Ovary (tissue), 9 donors: ENCODE measurements around the gene ANTXR1. TPM values are rescaled to one million over a fixed set of nuclear protein-coding genes. Genes with fewer than 3 reads are reported as not detected.

Experiments
- DNase-seq, 5 donors: peaks; one replicate each; pipeline ENCODE4 v3.0.0-alpha.2; 2019 to 2020
- H3K27ac ChIP-seq, 2 donors: fragments of 200-600 bp; one replicate each; pipeline versions ENCODE4 v1.5.1 to v1.8.0; 2019 to 2022
- H3K27me3 ChIP-seq: fragments of 200-600 bp; one replicate; pipeline ENCODE4 v1.8.0; 2022
- H3K36me3 ChIP-seq: fragments of 200-600 bp; sonication (generic); one replicate; pipeline ENCODE4 v1.5.1; 2019
- H3K4me1 ChIP-seq: one replicate; pipeline ENCODE4 v1.8.1; 2013; ENCODE audit warnings: mild to moderate bottlenecking, moderate library complexity; ENCODE audit not compliant: insufficient read depth
- H3K4me3 ChIP-seq: fragments of 200-600 bp; sonication (generic); one replicate; pipeline ENCODE4 v1.5.1; 2017
- H3K9me3 ChIP-seq, 2 donors: fragments of 200-600 bp in 1 of 2; sonication (generic) in 1 of 2; one replicate each; pipeline versions ENCODE4 v1.5.1 to v1.8.1; 2013 to 2019; ENCODE audit warnings: mild to moderate bottlenecking in 1 of 2, moderate library complexity in 1 of 2
- EP300 ChIP-seq: sonication (generic); formaldehyde crosslinking; IDR thresholded peaks from one replicate; pipeline ENCODE4 v1.6.1; 2017; ENCODE audit warnings: antibody characterized with exemption
- POLR2A ChIP-seq: fragments of 450-650 bp; IDR thresholded peaks from one replicate; pipeline ENCODE4 v1.6.1; 2017; ENCODE audit warnings: antibody characterized with exemption, mild to moderate bottlenecking, moderate library complexity
- WGBS, 3 donors: extraction: QIAGEN DNeasy Blood & Tissue Kit in 1 of 3; methylation state at CpG; one replicate each; pipeline versions ENCODE4 v1.1.5 to v1.1.7; 2013 to 2017; 5-methylcytosine and 5-hydroxymethylcytosine counted together
- intact Hi-C, 4 donors: fragments of 100-400 bp; cut with DNase I; formaldehyde crosslinking; loops; one replicate each; pipeline versions ENCODE4 v1.11.0 to v1.15.1; 2022 to 2023
- polyA plus RNA-seq, 2 donors: library from polyadenylated mRNA; stranded (reverse); fragments of 200-250 nt in 1 of 2; fragments of 350-450 nt in 1 of 2; fragmentation: Illumina TruSeq in 1 of 2; extraction: RNeasy Lipid Tissue Mini Kit (QIAGEN cat#74804) in 1 of 2; gene quantifications; one replicate each; pipeline ENCODE4 v1.2.3, GENCODE V29; 2013 to 2014
- total RNA-seq, 7 donors: library from RNA; depleted of rRNA in 2 of 7; stranded (reverse); fragments of >200 nt in 2 of 7; fragmentation: NEBNext Ultra II Directional in 3 of 7; extraction: Animal tissue kit (Norgen Biotek cat#: 25700) in 3 of 7; gene quantifications; one replicate each; pipeline versions ENCODE4 v1.1.0 to v1.2.4, GENCODE V29; 2016 to 2023
- TF ChIP-seq, protein P1 (sequence below), 3 donors: fragments of 450-650 bp in 2 of 3; fragments of 200-600 bp in 1 of 3; IDR thresholded peaks; one replicate each; pipeline versions ENCODE4 v1.5.1 to v1.8.0; 2016 to 2022; ENCODE audit warnings: antibody characterized with exemption in 3 of 3, mild to moderate bottlenecking in 1 of 3
- donor health status: DM: no; HTN: no; CAD: no; lungs with moderate emphysema.
- donor health status: DM: no; HTN: no; CAD: no.
- donor health status: Bipolar disorder and iron deficiency.
- donor health status: DM: yes; HTN: yes; CAD: no.
- donor health status: DM: no; HTN: no; CAD: no.
- donor health status: DM: yes; HTN: yes; CAD: no.

The ANTXR1 gene
- total and polyA plus RNA-seq, 9 donors = 73.0 to 276 (median 152) TPM

DNA sequence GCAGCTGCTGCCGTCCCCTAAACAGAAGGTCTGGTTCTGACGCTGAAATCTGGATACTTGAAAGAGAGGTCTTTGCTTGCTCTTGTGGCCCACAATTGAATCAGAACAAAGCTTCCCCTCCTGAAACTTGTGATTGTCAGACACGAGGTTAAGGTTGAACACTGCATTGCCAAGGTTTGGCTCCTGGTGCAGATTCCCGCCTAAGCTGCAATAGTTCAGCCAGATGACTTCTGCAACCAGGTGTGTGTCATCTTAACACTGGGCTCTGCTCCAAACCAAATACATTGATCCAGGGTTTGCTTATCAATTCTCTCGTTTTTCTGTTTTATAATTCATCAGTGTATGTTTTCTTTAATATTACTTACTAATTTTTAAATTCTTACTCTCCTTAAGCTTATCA lies 23.9 kb upstream of the ANTXR1 start:
- Histone ChIP-seq H3K27me3 (no peaks in the 10 kb centered on the region), H3K4me3 (no peak overlapping the region), H3K9me3 (no peaks in the 10 kb centered on the region), H3K4me1 (no peaks in the 10 kb centered on the region), H3K27ac (no peak overlapping the region), H3K36me3 (no peaks in the 10 kb centered on the region)
- WGBS, 3 donors = 17 to 55% (median 36%) methylated on average over 5 of the region's 5 CpGs
- intact Hi-C loops = no loop called here
- DNase-seq = no peak
- TF ChIP-seq EP300 (no peak), POLR2A (no peak)
- TF ChIP-seq, protein P1, sequence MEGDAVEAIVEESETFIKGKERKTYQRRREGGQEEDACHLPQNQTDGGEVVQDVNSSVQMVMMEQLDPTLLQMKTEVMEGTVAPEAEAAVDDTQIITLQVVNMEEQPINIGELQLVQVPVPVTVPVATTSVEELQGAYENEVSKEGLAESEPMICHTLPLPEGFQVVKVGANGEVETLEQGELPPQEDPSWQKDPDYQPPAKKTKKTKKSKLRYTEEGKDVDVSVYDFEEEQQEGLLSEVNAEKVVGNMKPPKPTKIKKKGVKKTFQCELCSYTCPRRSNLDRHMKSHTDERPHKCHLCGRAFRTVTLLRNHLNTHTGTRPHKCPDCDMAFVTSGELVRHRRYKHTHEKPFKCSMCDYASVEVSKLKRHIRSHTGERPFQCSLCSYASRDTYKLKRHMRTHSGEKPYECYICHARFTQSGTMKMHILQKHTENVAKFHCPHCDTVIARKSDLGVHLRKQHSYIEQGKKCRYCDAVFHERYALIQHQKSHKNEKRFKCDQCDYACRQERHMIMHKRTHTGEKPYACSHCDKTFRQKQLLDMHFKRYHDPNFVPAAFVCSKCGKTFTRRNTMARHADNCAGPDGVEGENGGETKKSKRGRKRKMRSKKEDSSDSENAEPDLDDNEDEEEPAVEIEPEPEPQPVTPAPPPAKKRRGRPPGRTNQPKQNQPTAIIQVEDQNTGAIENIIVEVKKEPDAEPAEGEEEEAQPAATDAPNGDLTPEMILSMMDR (IDR thresholded peaks at IDR 0.05) = no peak

GRCh38 chr2:68992341-68992740 lies 20.6 kb upstream of the ANTXR1 start:
- no peak overlapping the region for H3K4me3 ChIP-seq
- TF ChIP-seq, protein P1 (IDR thresholded peaks at IDR 0.05) = no peak
- TF ChIP-seq POLR2A (no peak), EP300 (no peak)
- DNase-seq = no peak
- H3K9me3 ChIP-seq = no peaks in the 10 kb centered on the region
- H3K27me3 ChIP-seq = no peaks in the 10 kb centered on the region
- H3K36me3 ChIP-seq = no peaks in the 10 kb centered on the region
- H3K4me1 ChIP-seq = no peaks in the 10 kb centered on the region
- H3K27ac ChIP-seq = no peak overlapping the region
- intact Hi-C loops = no loop called here
- WGBS, 3 donors = 80 to 84% (median 81%) methylated on average over 5 of the region's 5 CpGs

DNA sequence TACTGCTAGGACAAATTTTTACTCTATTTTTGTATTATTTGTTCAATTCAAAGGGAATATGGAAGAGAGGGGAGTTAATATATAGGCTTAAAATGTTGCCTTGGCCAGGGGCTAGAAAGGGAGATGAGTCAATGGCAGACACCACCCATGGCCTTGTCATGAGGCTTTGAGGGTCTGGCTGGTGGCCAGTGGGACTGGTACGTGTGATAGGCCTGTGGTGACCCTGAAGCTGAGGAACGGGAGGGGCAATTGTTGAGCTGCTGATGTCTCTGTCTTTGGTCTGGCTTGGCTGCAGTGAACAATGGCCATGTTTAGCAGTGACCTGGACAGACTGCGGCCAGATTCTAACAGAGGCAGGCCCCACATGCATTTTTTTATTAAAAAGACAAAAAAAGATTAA lies 20.0 kb upstream of the ANTXR1 start:
- no peak for TF ChIP-seq POLR2A
- TF ChIP-seq, protein P1 (IDR thresholded peaks at IDR 0.05) = no peak
- TF ChIP-seq EP300 = no peak
- no peak overlapping the region for H3K4me3 ChIP-seq
- 51 to 86% (median 66%) methylated on average over 3 of the region's 3 CpGs for WGBS, 3 donors
- H3K36me3 ChIP-seq = no peaks in the 10 kb centered on the region
- intact Hi-C loops = no loop called here
- no peaks in the 10 kb centered on the region for H3K9me3 ChIP-seq
- DNase-seq = no peak
- no peaks in the 10 kb centered on the region for H3K4me1 ChIP-seq
- no peak overlapping the region for H3K27ac ChIP-seq
- no peaks in the 10 kb centered on the region for H3K27me3 ChIP-seq

- TF ChIP-seq POLR2A (no peak), EP300 (no peak)
- TF ChIP-seq, protein P1 (IDR thresholded peaks at IDR 0.05) = no peak
- intact Hi-C loops = no loop called here
- no peaks in the 10 kb centered on the region for H3K36me3 ChIP-seq
- no peaks in the 10 kb centered on the region for H3K9me3 ChIP-seq
- H3K27me3 ChIP-seq = no peaks in the 10 kb centered on the region
- no peak for DNase-seq
- H3K27ac ChIP-seq = no peak overlapping the region
- no peaks in the 10 kb centered on the region for H3K4me1 ChIP-seq
- no peak overlapping the region for H3K4me3 ChIP-seq
- 85% methylated on average over 7 of the region's 7 CpGs for WGBS, 3 donors
Measured at GRCh38 chr2:68993660-68994059, 19.3 kb upstream of the ANTXR1 start.

DNA sequence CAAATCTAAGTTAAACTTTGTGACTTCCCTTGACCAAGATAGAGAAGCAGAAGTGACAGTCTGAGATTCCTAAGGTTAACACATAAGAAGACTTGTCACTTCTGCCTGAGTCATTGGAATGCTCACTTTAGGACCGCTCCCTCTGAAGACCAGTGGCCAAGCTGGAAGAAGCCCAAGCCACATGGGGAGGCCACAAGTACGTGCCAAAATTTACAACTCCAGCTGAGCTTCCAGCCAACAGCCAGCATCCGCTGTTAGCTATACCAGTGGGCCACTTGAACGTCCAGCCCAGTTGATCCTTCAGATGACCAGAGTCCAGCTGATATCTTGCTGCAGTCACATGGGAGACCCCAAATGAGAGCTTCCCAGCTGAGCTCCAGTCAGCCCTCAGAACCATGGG lies 18.1 kb upstream of the ANTXR1 start:
- H3K4me1 ChIP-seq = no peaks in the 10 kb centered on the region
- H3K36me3 ChIP-seq = no peaks in the 10 kb centered on the region
- intact Hi-C loops = no loop called here
- WGBS, 3 donors = 39 to 52% (median 44%) methylated on average over 4 of the region's 4 CpGs
- no peak for DNase-seq
- TF ChIP-seq POLR2A = no peak
- no peak for TF ChIP-seq EP300
- TF ChIP-seq, protein P1 (IDR thresholded peaks at IDR 0.05) = no peak
- H3K27ac ChIP-seq = no peak overlapping the region
- no peaks in the 10 kb centered on the region for H3K9me3 ChIP-seq
- H3K4me3 ChIP-seq = no peak overlapping the region
- no peaks in the 10 kb centered on the region for H3K27me3 ChIP-seq
